GM19467 (cell line): ENCODE results near the gene RIT2.

Source experiments
- ATAC-seq: cut with Tn5 transposase; IDR thresholded peaks from one replicate; pipeline ENCODE4 v1.9.1; 2021; ENCODE audit warnings: mild to moderate bottlenecking, moderate library complexity; ENCODE audit not compliant: unreplicated experiment

Gene RIT2

GRCh38 chr18:42937436-42937835 is 178.0 kb downstream of the RIT2 start:
- ATAC-seq = no peak

- ATAC-seq = no peak
Observed at GRCh38 chr18:42936289-42936688, 179.2 kb downstream of the RIT2 start.

GRCh38 chr18:42931491-42931890 is 184.0 kb downstream of the RIT2 start:
- no peak for ATAC-seq

- no peak for ATAC-seq
Observed at GRCh38 chr18:42929857-42930256, 185.6 kb downstream of the RIT2 start.

GRCh38 chr18:42929181-42929580 is 186.3 kb downstream of the RIT2 start:
- ATAC-seq = no peak

GRCh38 chr18:42925036-42925435 is 190.4 kb downstream of the RIT2 start:
- no peak for ATAC-seq

GRCh38 chr18:42922363-42922762 is 193.1 kb downstream of the RIT2 start:
- ATAC-seq = no peak

- no peak for ATAC-seq
Observed at GRCh38 chr18:42921226-42921737, 194.2 kb downstream of the RIT2 start.

GRCh38 chr18:42920621-42921020 is 194.9 kb downstream of the RIT2 start:
- ATAC-seq = no peak

- no peak for ATAC-seq
Observed at GRCh38 chr18:42915299-42915698, 200.2 kb downstream of the RIT2 start.

GRCh38 chr18:42914476-42914875 is 201.0 kb downstream of the RIT2 start:
- ATAC-seq = no peak

GRCh38 chr18:42909095-42909494 is 206.4 kb downstream of the RIT2 start:
- no peak for ATAC-seq

GRCh38 chr18:42906761-42907160 is 208.7 kb downstream of the RIT2 start:
- no peak for ATAC-seq

GRCh38 chr18:42901161-42901560 is 214.3 kb downstream of the RIT2 start:
- ATAC-seq = no peak

- ATAC-seq = no peak
Observed at GRCh38 chr18:42893977-42894376, 221.5 kb downstream of the RIT2 start.

GRCh38 chr18:42892181-42892580 is 223.3 kb downstream of the RIT2 start:
- ATAC-seq = no peak

GRCh38 chr18:42891705-42892104 is 223.8 kb downstream of the RIT2 start:
- ATAC-seq = no peak

GRCh38 chr18:42883169-42883568 is 232.3 kb downstream of the RIT2 start:
- ATAC-seq = no peak

GRCh38 chr18:42882122-42882521 is 233.4 kb downstream of the RIT2 start:
- ATAC-seq = no peak

GRCh38 chr18:42872838-42873237 is 242.6 kb downstream of the RIT2 start:
- no peak for ATAC-seq

- no peak for ATAC-seq
Observed at GRCh38 chr18:42864876-42865275, 250.6 kb downstream of the RIT2 start.

GRCh38 chr18:42861271-42861670 is 254.2 kb downstream of the RIT2 start:
- ATAC-seq = no peak

GRCh38 chr18:42860548-42860947 is 254.9 kb downstream of the RIT2 start:
- no peak for ATAC-seq

- no peak for ATAC-seq
Observed at GRCh38 chr18:42860011-42860410, 255.5 kb downstream of the RIT2 start.
